ENCODE data around the gene NINJ1.

NINJ1 gene

GRCh38 chr9:93134015-93134739 lies at the start of gene NINJ1:
NINJ1 (minus strand) TSS chr9:93134251; CDS start chr9:93134217, 34 bp downstream.
- peak; percentile 58 for DNase-seq

- DNase-seq = no peak
These were observed 49.1 kb upstream of the NINJ1 start for GRCh38 chr9:93183131-93183662.

- no peak for DNase-seq
These were observed 48.5 kb upstream of the NINJ1 start for GRCh38 chr9:93182572-93182971.

- DNase-seq = no peak
These were observed 47.8 kb upstream of the NINJ1 start for GRCh38 chr9:93181672-93182435.

- DNase-seq = no peak
These were observed 46.9 kb upstream of the NINJ1 start for GRCh38 chr9:93180938-93181337.

- DNase-seq = no peak
These were observed 45.1 kb upstream of the NINJ1 start for GRCh38 chr9:93178851-93179786.

- DNase-seq = no peak
These were observed 43.6 kb upstream of the NINJ1 start for GRCh38 chr9:93177676-93178075.

- no peak for DNase-seq
These were observed 40.9 kb upstream of the NINJ1 start for GRCh38 chr9:93174976-93175375.

GRCh38 chr9:93173365-93174051 lies 39.5 kb upstream of the NINJ1 start:
- no peak for DNase-seq

GRCh38 chr9:93172666-93173364 lies 38.8 kb upstream of the NINJ1 start:
- no peak for DNase-seq

GRCh38 chr9:93171261-93171990 lies 37.4 kb upstream of the NINJ1 start:
- DNase-seq = no peak

- no peak for DNase-seq
These were observed 36.5 kb upstream of the NINJ1 start for GRCh38 chr9:93170571-93170970.

- no peak for DNase-seq
These were observed 35.4 kb upstream of the NINJ1 start for GRCh38 chr9:93169444-93169843.

GRCh38 chr9:93168581-93168980 lies 34.5 kb upstream of the NINJ1 start:
- DNase-seq = no peak

GRCh38 chr9:93167838-93168237 lies 33.8 kb upstream of the NINJ1 start:
- DNase-seq = no peak

GRCh38 chr9:93167185-93167584 lies 33.1 kb upstream of the NINJ1 start:
- DNase-seq = no peak

- DNase-seq = no peak
These were observed 32.6 kb upstream of the NINJ1 start for GRCh38 chr9:93166699-93167098.

GRCh38 chr9:93164085-93164484 lies 30.0 kb upstream of the NINJ1 start:
- no peak for DNase-seq

- DNase-seq = no peak
These were observed 27.9 kb upstream of the NINJ1 start for GRCh38 chr9:93161786-93162562.
